C4-2B (cell line): ENCODE measurements around the gene HES2.
A peak's percentile ranks its signal among the peaks of the same experiment; 100 is the strongest.

Experiments used
- H3K27ac ChIP-seq: fragments of 450-650 bp; 2 replicates; pipeline ENCODE4 v1.5.1; 2017
- CTCF ChIP-seq: fragments of 450-650 bp; conservative IDR thresholded peaks from 2 replicates; pipeline ENCODE4 v1.5.1; 2017; ENCODE audit warnings: mild to moderate bottlenecking
- ZFX ChIP-seq: fragments of 450-650 bp; IDR thresholded peaks from 2 replicates; pipeline ENCODE4 v1.6.1; 2017

The HES2 gene

GRCh38 chr1:6419397-6419803, 319 bp downstream of the HES2 start:
- peak overlapping the region; percentile 25 for H3K27ac ChIP-seq
- no peak for TF ChIP-seq CTCF
- TF ChIP-seq ZFX = no peak

GRCh38 chr1:6418668-6419396, 887 bp downstream of the HES2 start:
- TF ChIP-seq CTCF (no peak), ZFX (no peak)
- H3K27ac ChIP-seq = no peak overlapping the region; the same call in 1 of the 2 replicates

GRCh38 chr1:6417961-6418667, 1.6 kb downstream of the HES2 start:
- no peak overlapping the region for H3K27ac ChIP-seq
- TF ChIP-seq ZFX (no peak), CTCF (no peak)

GRCh38 chr1:6416906-6417305, 2.8 kb downstream of the HES2 start:
- TF ChIP-seq CTCF (no peak), ZFX (no peak)
- H3K27ac ChIP-seq = no peak overlapping the region

- TF ChIP-seq CTCF (no peak), ZFX (no peak)
- no peak overlapping the region for H3K27ac ChIP-seq
These were observed 3.4 kb downstream of the HES2 start for GRCh38 chr1:6416295-6416656.

- H3K27ac ChIP-seq = peak overlapping the region; percentile 71; the same call in 1 of the 2 replicates
- TF ChIP-seq CTCF (no peak), ZFX (no peak)
These were observed 4.7 kb downstream of the HES2 start for GRCh38 chr1:6414881-6415626.

- TF ChIP-seq ZFX (no peak), CTCF (peak; percentile 58)
- H3K27ac ChIP-seq = peak overlapping the region; percentile 71
These were observed 5.3 kb downstream of the HES2 start for GRCh38 chr1:6414443-6414844.
